ENCODE data around the gene SLC12A8. TPM values are rescaled to one million over a fixed set of nuclear protein-coding genes. Genes with fewer than 3 reads are reported as not detected.
"Not testable (repeated sequence)": the region's sequence is repeated elsewhere in the genome, so short reads cannot be mapped to it uniquely, and the experiment has no call there.

Gene SLC12A8
- total RNA-seq, 2 donors from 2014 or later = 0.53 to 1.5 TPM

DNA sequence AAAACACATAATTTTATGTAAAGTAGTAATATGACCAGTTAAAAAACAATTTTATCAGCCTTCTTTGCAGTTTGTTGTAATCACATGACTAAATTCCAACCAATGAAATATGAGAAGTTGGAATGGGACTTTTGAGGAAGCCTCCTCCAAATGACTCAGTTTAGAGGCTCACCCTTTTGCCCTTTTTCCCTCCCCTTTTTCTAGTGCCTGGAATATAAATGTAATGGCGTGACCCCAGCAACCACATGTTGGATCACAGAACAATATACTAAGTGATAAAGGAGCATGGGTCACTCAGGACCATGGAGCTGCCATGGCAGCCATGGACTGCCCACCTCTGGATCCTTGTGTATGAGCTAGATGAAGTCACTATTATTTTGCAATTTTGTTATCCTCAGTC lies 107.9 kb downstream of the SLC12A8 start:
- Mint-ChIP-seq H3K4me3 (no peak overlapping the region), H3K27me3 (peaks cover 23% of the 10 kb centered on the region), H3K9me3 (peaks cover 4% of the 10 kb centered on the region), H3K36me3 (ENCODE audit: low read depth) (no peaks in the 10 kb centered on the region), H3K4me1 (no peaks in the 10 kb centered on the region), H3K27ac (no peak overlapping the region)
- ATAC-seq (replicated peaks) = no peak

DNA sequence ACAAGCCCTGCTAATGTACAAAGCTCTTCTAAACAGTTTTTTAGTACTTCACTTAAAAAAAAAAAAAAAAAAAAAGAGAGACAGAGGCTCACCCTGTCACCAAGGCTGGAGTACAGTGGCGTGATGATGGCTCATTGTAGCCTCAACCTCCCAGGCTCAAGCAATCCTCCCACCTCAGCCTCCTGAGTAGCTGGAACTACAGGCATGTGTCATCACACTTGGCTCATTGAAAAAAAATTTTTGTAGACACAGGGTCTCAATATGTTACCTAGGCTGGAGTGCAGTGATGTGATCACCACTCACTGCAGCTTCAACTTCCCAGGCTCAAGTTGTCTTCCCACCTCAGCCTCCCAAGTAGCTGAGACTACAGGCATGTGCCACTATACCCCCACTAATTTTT lies 109.1 kb downstream of the SLC12A8 start:
- no peak for ATAC-seq (replicated peaks)
- Mint-ChIP-seq H3K27ac (no peak overlapping the region), H3K9me3 (peaks cover 4% of the 10 kb centered on the region), H3K36me3 (ENCODE audit: low read depth) (no peaks in the 10 kb centered on the region), H3K27me3 (peaks cover 20% of the 10 kb centered on the region), H3K4me1 (no peaks in the 10 kb centered on the region), H3K4me3 (no peak overlapping the region)

DNA sequence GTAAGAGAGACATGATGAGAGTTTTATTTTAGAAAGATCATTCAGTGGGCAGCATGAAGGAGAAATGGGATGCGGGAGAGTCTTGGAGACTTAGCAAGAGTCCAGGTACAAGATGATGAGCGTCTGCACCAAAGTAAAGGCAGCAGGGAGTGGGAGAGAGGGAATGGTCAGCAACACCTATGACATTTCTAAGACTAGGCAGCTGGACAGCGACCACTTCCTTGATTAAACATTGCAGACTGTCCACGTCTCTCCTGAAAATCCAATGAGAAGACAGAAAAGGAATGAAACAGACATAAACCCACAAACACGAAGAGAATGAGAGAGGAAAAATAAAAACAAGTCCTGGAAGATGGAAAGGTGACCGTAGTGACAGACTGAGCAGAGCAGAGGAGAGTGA lies 110.1 kb downstream of the SLC12A8 start:
- H3K9me3 Mint-ChIP-seq = peaks cover 4% of the 10 kb centered on the region
- no peaks in the 10 kb centered on the region for H3K4me1 Mint-ChIP-seq
- no peak for ATAC-seq (replicated peaks)
- H3K27me3 Mint-ChIP-seq = peaks cover 20% of the 10 kb centered on the region
- no peak overlapping the region for H3K4me3 Mint-ChIP-seq
- H3K36me3 Mint-ChIP-seq (ENCODE audit: low read depth) = no peaks in the 10 kb centered on the region
- no peak overlapping the region for H3K27ac Mint-ChIP-seq

DNA sequence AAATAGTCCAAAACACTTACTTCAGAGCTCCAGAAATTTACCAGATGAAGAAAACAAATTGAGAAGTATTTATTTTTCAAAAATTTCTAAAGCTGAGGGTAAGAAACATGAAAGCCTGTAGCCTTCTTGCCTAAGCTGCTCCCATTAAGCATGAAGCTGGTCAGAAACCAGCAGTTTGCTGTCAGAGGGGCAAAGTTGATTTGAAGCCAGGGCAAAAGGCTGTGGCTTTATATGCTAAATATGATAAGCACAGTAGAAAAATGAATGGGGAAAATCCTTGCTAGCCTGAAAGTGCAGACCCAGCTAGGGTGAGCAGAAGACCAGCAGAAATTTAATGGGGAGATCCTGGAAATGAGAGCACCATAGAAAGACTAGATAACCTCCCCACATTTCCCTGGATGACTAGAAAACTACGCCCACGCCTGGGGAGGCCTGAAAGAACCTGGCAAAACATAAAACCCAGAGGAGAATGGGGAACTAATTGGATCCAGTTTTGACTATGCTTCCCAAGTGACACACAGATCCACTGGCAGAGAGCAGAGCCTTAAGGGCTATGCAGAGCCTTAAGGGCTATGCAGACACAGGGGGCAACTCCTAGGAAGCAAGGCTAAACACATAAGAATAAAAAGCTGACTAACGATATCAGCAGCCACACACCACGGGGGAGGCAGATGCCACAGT lies 113.8 kb downstream of the SLC12A8 start:
- Mint-ChIP-seq H3K27me3 (peaks cover 13% of the 10 kb centered on the region), H3K9me3 (peaks cover 4% of the 10 kb centered on the region), H3K27ac (no peak overlapping the region), H3K4me3 (no peak overlapping the region), H3K4me1 (no peaks in the 10 kb centered on the region), H3K36me3 (ENCODE audit: low read depth) (no peaks in the 10 kb centered on the region)
- no peak for ATAC-seq (replicated peaks)

DNA sequence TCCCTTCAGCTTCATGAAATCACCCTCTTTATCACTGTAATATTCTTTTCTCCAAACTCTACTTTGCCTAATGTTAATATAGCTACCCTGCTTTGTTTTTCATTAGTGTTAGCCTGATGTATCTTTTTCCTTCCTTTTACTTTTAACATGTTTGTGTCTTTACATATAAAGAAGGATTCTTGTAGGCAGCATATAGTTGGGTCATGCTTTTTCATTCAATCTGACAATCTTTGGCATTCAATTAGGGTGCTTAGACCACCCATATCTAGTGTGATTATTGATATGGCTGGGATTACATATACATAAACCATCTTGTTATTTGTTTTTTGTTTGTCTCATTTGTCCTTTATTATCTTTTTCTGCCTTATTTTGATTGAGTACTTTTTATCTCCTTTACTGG lies 121.9 kb downstream of the SLC12A8 start:
- H3K9me3 Mint-ChIP-seq = no peaks in the 10 kb centered on the region
- ATAC-seq (replicated peaks) = no peak
- H3K4me3 Mint-ChIP-seq = no peak overlapping the region
- no peaks in the 10 kb centered on the region for H3K4me1 Mint-ChIP-seq
- no peaks in the 10 kb centered on the region for H3K36me3 Mint-ChIP-seq (ENCODE audit: low read depth)
- no peak overlapping the region for H3K27ac Mint-ChIP-seq
- peaks cover 5% of the 10 kb centered on the region for H3K27me3 Mint-ChIP-seq

DNA sequence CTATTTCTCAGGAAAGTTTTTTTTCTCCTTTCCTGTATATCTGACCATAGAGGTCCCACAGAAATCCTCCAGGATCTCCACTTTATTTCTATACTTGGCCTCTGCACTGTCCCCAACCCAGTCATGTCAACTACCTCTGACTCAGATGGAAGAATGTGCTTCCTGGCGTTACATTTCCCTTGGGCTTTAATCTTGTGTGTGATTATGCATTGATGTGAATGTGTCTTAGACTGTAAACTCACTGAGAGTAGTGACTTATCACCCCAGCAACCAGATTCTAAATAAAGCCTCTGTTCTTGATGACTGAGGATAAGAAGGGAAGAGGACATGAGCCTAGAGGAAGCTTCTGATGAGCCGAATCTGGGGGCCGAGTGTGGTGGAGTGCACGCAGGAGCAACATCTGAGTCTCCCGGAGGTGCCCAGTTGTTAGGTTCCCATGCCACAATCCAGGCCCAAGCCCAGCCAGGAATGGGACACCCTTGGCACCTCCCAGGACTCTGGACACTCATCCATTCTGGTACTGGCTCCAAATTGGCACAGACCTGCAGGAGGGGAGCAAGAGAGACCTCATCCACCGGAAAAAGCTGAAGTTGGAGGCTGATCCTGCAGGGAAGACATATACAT lies 124.7 kb downstream of the SLC12A8 start:
- no peak for ATAC-seq (replicated peaks)
- Mint-ChIP-seq H3K4me1 (no peaks in the 10 kb centered on the region), H3K9me3 (no peaks in the 10 kb centered on the region), H3K27ac (no peak overlapping the region), H3K4me3 (no peak overlapping the region), H3K27me3 (peaks cover 5% of the 10 kb centered on the region), H3K36me3 (ENCODE audit: low read depth) (no peaks in the 10 kb centered on the region)

DNA sequence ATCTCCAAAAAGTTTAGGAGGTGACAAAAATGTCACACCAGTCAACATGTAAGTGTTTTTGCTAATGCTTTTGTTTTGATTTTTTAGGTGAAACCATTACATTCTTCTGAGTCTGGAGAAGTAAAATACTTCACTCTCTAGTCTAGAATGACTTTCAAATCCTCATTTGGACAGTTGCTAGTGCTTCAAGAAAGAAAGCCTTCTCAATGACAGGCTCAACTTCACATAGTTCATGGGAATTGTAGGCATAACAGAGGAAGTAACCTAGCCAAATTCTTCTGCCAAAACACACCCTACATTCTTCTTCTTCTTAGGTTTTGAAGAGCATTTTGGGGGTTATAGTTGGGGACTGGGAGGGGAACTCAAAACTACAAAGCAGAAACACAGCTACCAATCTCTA lies 127.4 kb downstream of the SLC12A8 start:
- Mint-ChIP-seq H3K4me1 (no peaks in the 10 kb centered on the region), H3K9me3 (no peaks in the 10 kb centered on the region), H3K27me3 (no peaks in the 10 kb centered on the region), H3K36me3 (ENCODE audit: low read depth) (no peaks in the 10 kb centered on the region), H3K27ac (no peak overlapping the region), H3K4me3 (no peak overlapping the region)
- ATAC-seq (replicated peaks) = no peak

DNA sequence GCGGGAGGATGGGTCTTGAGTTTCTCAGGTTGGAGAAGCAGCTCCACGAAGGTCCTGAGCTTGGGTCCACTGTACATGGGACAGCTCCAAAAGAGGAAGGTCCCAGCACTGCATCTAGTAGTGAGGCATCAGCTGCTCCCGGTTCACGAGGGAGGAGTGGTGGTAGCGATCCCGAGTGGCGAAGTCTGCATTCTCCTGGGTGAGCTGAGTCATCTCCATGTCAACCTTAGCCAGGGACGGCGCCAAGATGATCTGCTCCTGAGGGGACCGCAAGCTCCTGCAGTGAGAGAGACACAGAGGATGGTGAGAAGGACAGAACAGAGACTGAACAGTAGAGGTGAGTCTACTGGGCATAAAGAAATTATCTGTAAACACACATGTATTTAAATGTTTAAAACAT lies 128.8 kb downstream of the SLC12A8 start:
- Mint-ChIP-seq H3K27ac (no peak overlapping the region), H3K36me3 (ENCODE audit: low read depth) (no peaks in the 10 kb centered on the region), H3K27me3 (no peaks in the 10 kb centered on the region), H3K4me3 (no peak overlapping the region), H3K9me3 (no peaks in the 10 kb centered on the region), H3K4me1 (no peaks in the 10 kb centered on the region)
- ATAC-seq (replicated peaks) = no peak

DNA sequence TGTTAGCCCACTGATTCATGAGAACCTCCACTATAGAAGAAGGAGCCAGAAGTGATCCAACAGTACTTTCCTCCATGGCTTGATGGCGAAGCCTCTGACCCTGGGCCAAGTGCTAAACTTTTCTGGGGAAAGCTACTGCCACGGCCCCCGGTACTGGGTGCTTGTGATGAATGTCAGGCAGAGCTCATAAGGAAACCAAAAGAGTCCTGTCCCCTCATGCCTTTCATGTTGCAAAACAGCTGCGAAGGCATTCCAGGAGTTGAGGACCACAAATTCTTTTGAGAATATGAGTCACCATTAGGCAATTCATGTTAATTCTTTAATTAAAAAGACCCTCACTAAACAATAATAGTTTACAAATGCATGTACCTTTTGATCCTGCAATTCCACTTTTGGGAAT lies 130.2 kb downstream of the SLC12A8 start:
- not testable (repeated sequence) for H3K36me3 Mint-ChIP-seq (ENCODE audit: low read depth); H3K4me1 Mint-ChIP-seq; ATAC-seq (replicated peaks); H3K27me3 Mint-ChIP-seq; H3K27ac Mint-ChIP-seq; H3K4me3 Mint-ChIP-seq; H3K9me3 Mint-ChIP-seq

DNA sequence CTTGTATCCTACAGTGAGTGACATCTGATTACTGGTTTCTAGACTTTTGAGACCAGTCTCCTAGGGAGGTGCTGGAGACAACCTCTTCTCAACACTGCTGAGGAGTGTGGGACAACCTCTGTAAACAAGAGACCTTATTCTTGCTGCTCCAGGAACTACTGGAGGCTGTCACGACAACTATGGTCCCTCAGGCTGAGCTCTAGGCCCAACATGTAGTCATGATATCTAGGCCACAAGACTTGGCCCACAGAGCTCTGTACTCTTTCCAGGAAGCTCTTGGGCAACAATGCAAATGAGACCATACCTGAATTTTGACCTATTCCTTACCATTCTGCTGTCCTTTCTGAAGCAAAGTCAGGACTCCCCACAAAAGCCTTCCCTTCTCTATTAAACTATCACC lies 132.5 kb downstream of the SLC12A8 start:
- ATAC-seq (replicated peaks) = no peak
- no peaks in the 10 kb centered on the region for H3K9me3 Mint-ChIP-seq
- no peak overlapping the region for H3K4me3 Mint-ChIP-seq
- no peaks in the 10 kb centered on the region for H3K27me3 Mint-ChIP-seq
- no peaks in the 10 kb centered on the region for H3K36me3 Mint-ChIP-seq (ENCODE audit: low read depth)
- no peaks in the 10 kb centered on the region for H3K4me1 Mint-ChIP-seq
- H3K27ac Mint-ChIP-seq = no peak overlapping the region

DNA sequence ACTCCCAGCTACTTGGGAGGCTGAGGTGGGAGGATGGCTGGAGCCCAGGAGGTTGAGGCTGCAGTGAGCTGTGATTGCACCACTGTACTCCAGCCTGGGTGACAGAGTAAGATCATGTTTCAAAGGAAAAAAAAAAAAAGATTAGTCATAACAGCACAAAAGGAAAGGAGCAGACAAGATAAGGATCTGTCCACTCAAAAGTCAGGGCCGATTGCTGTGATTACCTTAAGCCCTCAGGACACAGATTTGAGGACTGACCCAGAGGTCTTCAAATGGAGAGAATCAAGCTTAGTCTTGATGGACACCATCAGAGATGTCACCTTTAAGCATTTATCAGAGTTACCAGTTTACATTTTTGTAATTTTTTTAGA lies 132.9 kb downstream of the SLC12A8 start:
- H3K9me3 Mint-ChIP-seq = no peaks in the 10 kb centered on the region
- no peak for ATAC-seq (replicated peaks)
- no peaks in the 10 kb centered on the region for H3K36me3 Mint-ChIP-seq (ENCODE audit: low read depth)
- H3K4me3 Mint-ChIP-seq = no peak overlapping the region
- H3K4me1 Mint-ChIP-seq = no peaks in the 10 kb centered on the region
- no peaks in the 10 kb centered on the region for H3K27me3 Mint-ChIP-seq
- H3K27ac Mint-ChIP-seq = no peak overlapping the region

DNA sequence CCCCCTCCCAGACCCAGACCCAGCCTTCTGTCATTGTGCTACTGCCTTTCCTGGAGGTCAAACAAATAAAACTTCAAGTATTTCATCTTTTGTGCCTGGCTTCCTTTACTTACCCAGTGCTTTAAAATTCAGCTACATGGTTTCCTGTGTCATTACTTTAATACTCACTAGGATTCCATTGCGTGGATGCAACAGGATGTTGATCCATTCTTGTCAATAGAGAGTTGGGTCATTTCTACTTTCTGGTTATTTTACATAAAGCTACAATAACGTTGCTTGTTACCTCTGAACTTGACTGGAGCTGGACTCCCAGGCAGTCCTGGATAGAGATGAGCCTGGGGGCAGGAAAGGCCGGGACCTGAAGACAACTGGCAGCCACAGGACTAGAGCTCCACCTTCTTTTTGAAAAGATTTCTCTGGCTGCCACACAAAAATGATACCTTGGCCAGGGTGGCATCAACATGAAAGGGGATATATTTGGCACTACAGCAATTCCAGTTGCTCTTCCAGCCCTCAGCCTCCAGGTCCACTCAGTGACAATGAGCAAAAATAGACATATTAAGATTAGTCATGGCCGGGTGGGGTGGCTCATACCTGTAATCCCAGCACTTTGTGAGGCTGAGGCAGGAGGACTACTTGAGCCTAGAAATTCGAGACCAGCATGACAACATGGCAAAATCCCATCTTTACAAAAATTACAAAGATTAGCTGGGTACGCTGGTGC lies 133.4 kb downstream of the SLC12A8 start:
- H3K36me3 Mint-ChIP-seq (ENCODE audit: low read depth) = no peaks in the 10 kb centered on the region
- no peak overlapping the region for H3K27ac Mint-ChIP-seq
- no peaks in the 10 kb centered on the region for H3K9me3 Mint-ChIP-seq
- H3K4me1 Mint-ChIP-seq = no peaks in the 10 kb centered on the region
- no peaks in the 10 kb centered on the region for H3K27me3 Mint-ChIP-seq
- no peak for ATAC-seq (replicated peaks)
- no peak overlapping the region for H3K4me3 Mint-ChIP-seq

DNA sequence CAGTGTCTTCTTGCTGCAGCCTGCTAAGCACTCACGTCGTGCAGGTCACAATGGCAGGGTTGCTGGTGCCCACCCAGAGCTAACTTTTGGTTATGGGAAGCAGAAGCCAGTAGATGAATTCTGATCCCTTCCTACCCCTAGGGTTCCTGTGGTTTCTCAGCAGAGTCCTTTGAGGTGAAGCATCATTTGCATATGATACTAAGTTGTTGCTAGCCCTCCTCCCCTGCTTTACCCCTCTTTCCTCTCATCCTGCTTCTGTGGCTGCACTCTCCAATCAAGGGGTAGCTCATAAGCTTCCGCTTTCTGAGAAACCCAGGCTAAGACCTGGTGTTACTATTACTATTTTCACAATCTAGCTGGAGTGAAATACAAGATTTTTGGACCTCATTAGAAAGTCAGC lies 134.7 kb downstream of the SLC12A8 start:
- Mint-ChIP-seq H3K27ac (no peak overlapping the region), H3K4me1 (no peaks in the 10 kb centered on the region), H3K36me3 (ENCODE audit: low read depth) (no peaks in the 10 kb centered on the region), H3K27me3 (no peaks in the 10 kb centered on the region), H3K4me3 (no peak overlapping the region), H3K9me3 (no peaks in the 10 kb centered on the region)
- no peak for ATAC-seq (replicated peaks)

DNA sequence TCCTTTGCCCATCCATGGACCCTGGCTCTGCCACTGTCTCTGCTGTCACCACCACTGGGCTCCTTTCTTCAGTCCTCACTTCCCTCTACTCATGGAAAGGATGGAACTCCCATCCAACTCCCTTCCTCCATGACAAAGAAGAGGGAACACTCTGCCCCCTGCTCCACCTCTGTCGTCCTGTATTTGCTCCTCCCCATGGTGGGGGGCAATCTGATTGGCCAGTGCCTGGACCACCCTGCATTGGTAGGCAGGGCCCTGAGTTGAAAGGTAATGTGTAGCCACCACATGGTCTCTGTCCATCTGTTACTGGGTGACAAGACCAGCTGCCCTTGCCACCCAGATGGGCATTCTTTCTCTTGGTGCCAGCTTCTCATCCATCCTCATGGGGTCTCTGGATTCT lies 136.1 kb downstream of the SLC12A8 start:
- no peak overlapping the region for H3K4me3 Mint-ChIP-seq
- no peak overlapping the region for H3K27ac Mint-ChIP-seq
- H3K27me3 Mint-ChIP-seq = no peaks in the 10 kb centered on the region
- no peaks in the 10 kb centered on the region for H3K36me3 Mint-ChIP-seq (ENCODE audit: low read depth)
- no peak for ATAC-seq (replicated peaks)
- H3K9me3 Mint-ChIP-seq = no peaks in the 10 kb centered on the region
- H3K4me1 Mint-ChIP-seq = no peaks in the 10 kb centered on the region

DNA sequence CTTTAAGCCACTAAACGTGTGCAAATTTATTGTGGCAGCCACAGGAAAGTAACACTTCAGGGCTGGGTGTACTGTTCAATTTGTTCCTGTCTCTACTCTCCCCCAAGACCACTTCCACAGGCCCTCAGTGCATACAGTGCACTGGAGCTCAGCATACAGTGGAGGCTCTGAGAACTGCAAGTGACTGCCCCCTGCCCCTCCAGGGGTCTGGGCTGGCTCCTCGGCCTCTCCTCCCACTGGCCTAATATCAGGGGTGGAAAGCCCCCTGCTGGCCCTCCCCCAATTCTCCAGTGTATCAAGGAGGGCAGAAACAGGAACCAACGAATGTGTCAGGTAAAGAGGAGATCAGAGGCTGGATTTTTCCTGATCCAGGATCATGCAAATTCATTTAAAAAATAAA lies 136.8 kb downstream of the SLC12A8 start:
- no peak for ATAC-seq (replicated peaks)

More for the DNA sequence above, 136.8 kb downstream of the SLC12A8 start:
- H3K36me3 Mint-ChIP-seq (ENCODE audit: low read depth) = no peaks in the 10 kb centered on the region
- no peaks in the 10 kb centered on the region for H3K4me1 Mint-ChIP-seq
- H3K9me3 Mint-ChIP-seq = no peaks in the 10 kb centered on the region
- no peaks in the 10 kb centered on the region for H3K27me3 Mint-ChIP-seq
- H3K4me3 Mint-ChIP-seq = no peak overlapping the region
- no peak overlapping the region for H3K27ac Mint-ChIP-seq

All from activated T-helper 17 cell treated with anti-CD3 and anti-CD28 coated beads, Interleukin-2, amount 50 U/mL, for 72 hours (primary cell).